NCI-H2227 treated with DMSO at 0.1 percent for 48 hours (cell line): ENCODE results near the gene MYO18B.

ENCODE experiments used
- DNase-seq: peaks from one replicate; lab custom pipeline; 2025; lab: John Stamatoyannopoulos, UW

The MYO18B gene

GRCh38 chr22:25711491-25711890, 30.5 kb upstream of the MYO18B start:
- no peak for DNase-seq

GRCh38 chr22:25712661-25713400, 29.2 kb upstream of the MYO18B start:
- DNase-seq, result no peak

GRCh38 chr22:25714070-25714469, 27.9 kb upstream of the MYO18B start:
- DNase-seq, result no peak

GRCh38 chr22:25714739-25715138, 27.2 kb upstream of the MYO18B start:
- no peak for DNase-seq

GRCh38 chr22:25716637-25717036, 25.4 kb upstream of the MYO18B start:
- no peak for DNase-seq

- no peak for DNase-seq
These were observed 23.7 kb upstream of the MYO18B start for GRCh38 chr22:25718135-25718840.

GRCh38 chr22:25722223-25722622, 19.8 kb upstream of the MYO18B start:
- DNase-seq, result no peak

GRCh38 chr22:25722626-25723025, 19.4 kb upstream of the MYO18B start:
- DNase-seq, result no peak

GRCh38 chr22:25726241-25726640, 15.7 kb upstream of the MYO18B start:
- DNase-seq, result no peak

- no peak for DNase-seq
These were observed 13.9 kb upstream of the MYO18B start for GRCh38 chr22:25728071-25728470.

- no peak for DNase-seq
These were observed 12.7 kb upstream of the MYO18B start for GRCh38 chr22:25729016-25729995.

- DNase-seq, result no peak
These were observed 6.3 kb upstream of the MYO18B start for GRCh38 chr22:25735650-25736049.

- no peak for DNase-seq
These were observed 5.5 kb upstream of the MYO18B start for GRCh38 chr22:25736378-25737011.

GRCh38 chr22:25739659-25740344, 2.2 kb upstream of the MYO18B start:
- DNase-seq, result no peak

- no peak for DNase-seq
These were observed 1.1 kb downstream of the MYO18B start for GRCh38 chr22:25742918-25743708.

- no peak for DNase-seq
These were observed 2.7 kb downstream of the MYO18B start for GRCh38 chr22:25744694-25745093.

- no peak for DNase-seq
These were observed 3.5 kb downstream of the MYO18B start for GRCh38 chr22:25745341-25746011.

- no peak for DNase-seq
These were observed 4.0 kb downstream of the MYO18B start for GRCh38 chr22:25746012-25746373.

GRCh38 chr22:25747245-25747944, 5.4 kb downstream of the MYO18B start:
- no peak for DNase-seq
